BJ (cell line): ENCODE data around the gene METTL2B. TPM values are rescaled to one million over a fixed set of nuclear protein-coding genes. Genes with fewer than 3 reads are reported as not detected.
"Not testable (repeated sequence)": the region's sequence is repeated elsewhere in the genome, so short reads cannot be mapped to it uniquely, and the experiment has no call there.

ENCODE experiments used
- CTCF ChIA-PET: fragments of 350-600 bp; formaldehyde crosslinking; extraction: SDS; loops from one replicate; lab custom pipeline; 2021; ENCODE audit warnings: antibody characterized with exemption, inconsistent platforms; lab: Yijun Ruan, JAX
- POLR2A ChIA-PET: fragments of 300-600 bp; sonication (Branson Sonifier 250); formaldehyde crosslinking; extraction: SDS; loops from one replicate; lab custom pipeline; 2021; ENCODE audit warnings: antibody characterized with exemption; lab: Charles Lee
- DNase-seq: peaks from one replicate; pipeline ENCODE4 v3.0.0-alpha.2; 2011; ENCODE audit warnings: low read depth
- H3K27me3 ChIP-seq: 2 replicates; pipeline ENCODE4 v1.6.0; 2011; ENCODE audit warnings: low read length; ENCODE audit not compliant: control insufficient read depth, insufficient read depth
- H3K36me3 ChIP-seq: 2 replicates; pipeline ENCODE4 v1.5.1; 2011; ENCODE audit warnings: low read length; ENCODE audit not compliant: control insufficient read depth, insufficient read depth
- H3K4me3 ChIP-seq: 2 replicates; pipeline ENCODE4 v1.5.1; 2011; ENCODE audit warnings: low read depth, mild to moderate bottlenecking, control low read depth, low read length
- CTCF ChIP-seq: IDR thresholded peaks from 2 replicates; pipeline ENCODE4 v1.5.1; 2011; ENCODE audit warnings: low read depth, mild to moderate bottlenecking, control low read depth, inconsistent platforms, low read length, moderate library complexity; ENCODE audit not compliant: insufficient read depth
- polyA minus RNA-seq: library from RNA; depleted of rRNA, polyadenylated mRNA; stranded (reverse); fragments of >200 nt; gene quantifications from 2 replicates; pipeline ENCODE4 v1.2.3, GENCODE V29; 2011; rRNA and poly(A)+ RNA removed
- polyA plus RNA-seq: library from polyadenylated mRNA; depleted of rRNA; stranded (reverse); fragments of >200 nt; gene quantifications from 2 replicates; pipeline ENCODE4 v1.2.3, GENCODE V29; 2011; rRNA removed

METTL2B gene
- polyA plus RNA-seq (13.8 and 21.0 TPM in 2 replicates), polyA minus RNA-seq (10.2 and 13.4 TPM in 2 replicates)

GRCh38 chr7:128476402-128477335, at the start of gene METTL2B:
Gene METTL2B, plus strand, starts transcription at chr7:128476748. Its CDS starts 18 bp downstream, at chr7:128476766.
- ChIA-PET POLR2A (interaction anchor here (0.7 kb wide), 1 partner anchor 399 kb away, joined by 3 read pairs; no protein-coding TSS in a partner anchor), CTCF (interaction anchor here (0.6 to 5.5 kb wide), 10 partner anchors 15 to 783 kb away, joined by 3 to 69 read pairs (median 4); no protein-coding TSS in a partner anchor)
- DNase-seq = peak; percentile 58
- not testable (repeated sequence) for H3K36me3 ChIP-seq, H3K27me3 ChIP-seq
- peak; percentile 55 for TF ChIP-seq CTCF
- peak within 1 kb of the TSS; percentile 68 for H3K4me3 ChIP-seq

- peak; percentile 58 for TF ChIP-seq CTCF
- Histone ChIP-seq H3K4me3 (no peak overlapping the region), H3K36me3 (no peaks in the 10 kb centered on the region), H3K27me3 (no peaks in the 10 kb centered on the region; the same call in 1 of the 2 replicates)
- DNase-seq = no peak
- POLR2A ChIA-PET = interaction anchor here (0.6 to 1.0 kb wide), 2 partner anchors 32 to 46 kb away, joined by 3 to 6 read pairs; no protein-coding TSS in a partner anchor
- CTCF ChIA-PET = interaction anchor here (0.6 to 9.2 kb wide), 28 partner anchors 9 to 655 kb away, joined by 3 to 227 read pairs (median 7); partner anchors contain the start of genes HILPDA, IMPDH1, METTL2B and RBM28
Observed at GRCh38 chr7:128427289-128427891, 49.2 kb upstream of the METTL2B start.

- ChIA-PET CTCF (interaction anchor here (1.7 to 9.2 kb wide), 5 partner anchors 13 to 453 kb away, joined by 4 to 227 read pairs (median 86); partner anchors contain the start of gene IMPDH1), POLR2A (no interaction called here)
- H3K27me3 ChIP-seq = no peaks in the 10 kb centered on the region; the same call in 1 of the 2 replicates
- no peak for TF ChIP-seq CTCF
- DNase-seq = no peak
- no peaks in the 10 kb centered on the region for H3K36me3 ChIP-seq
- H3K4me3 ChIP-seq = no peak overlapping the region
Observed at GRCh38 chr7:128430207-128430606, 46.3 kb upstream of the METTL2B start.

GRCh38 chr7:128431221-128431620, 45.3 kb upstream of the METTL2B start:
- no peaks in the 10 kb centered on the region; the same call in 1 of the 2 replicates for H3K27me3 ChIP-seq
- POLR2A ChIA-PET = no interaction called here
- TF ChIP-seq CTCF = no peak
- no peak for DNase-seq
- CTCF ChIA-PET = interaction anchor here (0.6 to 9.2 kb wide), 5 partner anchors 10 to 30 kb away, joined by 3 to 227 read pairs (median 4); no protein-coding TSS in a partner anchor
- no peaks in the 10 kb centered on the region for H3K36me3 ChIP-seq
- H3K4me3 ChIP-seq = no peak overlapping the region
